Measurements from ENCODE around the gene SLC16A8. TPM values are rescaled to one million over a fixed set of nuclear protein-coding genes. Genes with fewer than 3 reads are reported as not detected.

Gene SLC16A8
- total RNA-seq, 1 donor from 2014 or later, result not detected

DNA sequence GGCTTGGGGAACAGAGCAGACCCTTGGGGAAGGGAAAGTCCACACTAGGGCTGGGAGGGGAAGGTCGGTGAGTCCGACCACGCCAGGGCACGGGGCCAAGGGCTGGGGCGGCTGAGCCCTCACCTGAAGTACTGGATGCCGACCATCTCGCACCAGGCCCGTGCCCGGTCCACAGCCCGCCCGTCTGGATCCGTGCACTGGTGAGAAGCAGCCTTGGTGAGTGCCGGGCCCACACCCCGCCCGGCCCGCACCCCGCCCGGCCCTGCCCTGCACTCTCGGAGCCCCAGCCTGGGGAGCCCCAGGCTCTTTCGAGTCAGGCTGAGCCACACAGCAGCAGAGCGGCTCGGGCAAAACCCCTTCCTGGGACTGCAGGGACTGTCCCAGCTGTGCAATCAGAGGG is 28.4 kb upstream of the SLC16A8 start:
- DNase-seq (ENCODE audit: low spot score), result no peak

DNA sequence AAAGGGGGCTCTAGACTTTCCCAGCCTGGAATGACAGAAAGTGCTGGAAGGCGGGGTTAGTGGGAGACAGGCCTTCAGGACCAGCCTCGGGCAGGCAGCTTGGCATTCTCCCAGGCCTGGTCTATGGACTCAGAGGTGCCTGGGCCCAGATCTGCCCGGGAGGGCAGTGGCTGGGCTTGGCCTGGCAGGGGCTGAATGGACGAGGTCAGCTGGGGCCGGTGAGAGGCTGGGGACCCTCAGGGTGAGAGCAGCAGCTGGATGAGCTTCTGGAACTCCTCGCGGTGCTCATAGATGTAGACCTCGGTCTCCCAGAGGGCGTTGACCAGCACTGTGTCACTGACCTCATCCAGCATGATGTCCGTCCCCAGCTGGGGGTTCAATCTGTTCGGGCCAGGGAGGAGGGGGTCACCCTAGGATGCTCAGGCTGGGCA is 28.0 kb upstream of the SLC16A8 start:
- no peak for DNase-seq (ENCODE audit: low spot score)

GRCh38 chr22:38110863-38111852 is 27.2 kb upstream of the SLC16A8 start:
- peak; percentile 90 for DNase-seq (ENCODE audit: low spot score)

- DNase-seq (ENCODE audit: low spot score), result no peak
Measured at GRCh38 chr22:38110008-38110862, 26.3 kb upstream of the SLC16A8 start, which contains the start of gene BAIAP2L2. BAIAP2L2 (minus strand) TSS chr22:38110684; CDS start chr22:38110525, 159 bp downstream.

- DNase-seq (ENCODE audit: low spot score), result no peak
Measured at GRCh38 chr22:38109371-38110001, 25.5 kb upstream of the SLC16A8 start.

GRCh38 chr22:38108561-38109319 is 24.8 kb upstream of the SLC16A8 start:
- no peak for DNase-seq (ENCODE audit: low spot score)

DNA sequence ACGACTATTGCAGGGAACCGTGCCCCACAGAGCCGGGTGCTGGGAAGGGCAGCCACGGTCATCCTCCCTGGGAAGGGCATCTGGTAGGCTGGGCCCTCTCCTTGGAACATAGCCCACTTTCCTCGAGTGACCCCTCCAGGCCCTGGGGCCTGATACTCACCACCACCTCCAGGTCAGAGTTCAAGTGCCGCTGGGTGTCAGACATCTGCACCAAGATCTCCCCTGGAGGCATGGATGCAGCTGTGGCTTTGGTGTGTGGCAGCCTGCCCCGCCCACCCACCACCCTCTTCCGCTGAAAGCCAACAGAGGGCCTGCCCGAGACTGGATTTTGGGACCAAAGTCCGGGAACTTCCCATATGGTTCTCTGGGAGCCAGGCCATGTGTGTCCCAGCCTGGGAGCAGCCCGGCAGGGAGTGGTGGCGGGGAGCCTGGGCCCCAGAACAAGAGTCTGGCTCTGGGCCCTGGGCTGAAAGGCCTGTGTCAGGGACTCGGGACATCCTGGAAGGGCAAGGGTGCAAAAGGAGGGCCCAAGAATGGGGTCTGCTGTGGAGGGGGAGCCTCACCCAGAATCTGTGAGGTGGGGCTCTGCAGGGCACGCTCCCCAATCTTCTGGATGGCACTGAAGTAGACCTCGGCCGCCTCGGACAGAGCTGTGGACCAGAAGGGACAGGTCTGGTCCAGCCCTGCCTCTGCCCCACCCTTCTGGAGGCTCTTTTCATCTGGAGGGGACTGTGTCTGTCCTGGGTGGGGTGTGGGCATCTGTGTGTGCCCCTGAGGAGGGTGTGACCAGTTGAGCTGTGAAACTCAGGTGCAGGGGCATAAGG is 23.9 kb upstream of the SLC16A8 start:
- DNase-seq (ENCODE audit: low spot score), result no peak

GRCh38 chr22:38106814-38107578 is 23.0 kb upstream of the SLC16A8 start:
- no peak for DNase-seq (ENCODE audit: low spot score)

DNA sequence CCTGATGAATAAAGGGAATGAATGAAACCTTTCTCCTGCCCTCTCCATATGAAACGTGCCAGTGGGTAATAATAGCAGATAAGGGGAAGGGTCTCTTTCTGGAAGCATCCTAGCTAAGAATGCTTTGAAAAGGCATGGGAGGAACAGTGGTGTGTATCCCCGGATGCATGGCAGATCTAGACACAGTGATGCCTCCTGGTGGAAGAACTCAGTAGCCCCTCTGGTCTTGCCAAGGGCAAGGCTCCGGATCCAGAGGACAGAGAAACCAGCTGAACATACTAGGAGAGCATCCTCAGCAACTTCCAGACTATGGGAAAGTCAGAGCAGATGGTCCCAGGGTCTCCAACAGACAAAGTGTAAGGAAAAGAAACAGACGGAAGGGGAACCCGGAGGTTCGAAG is 20.1 kb upstream of the SLC16A8 start:
- no peak for DNase-seq (ENCODE audit: low spot score)

GRCh38 chr22:38103641-38104040 is 19.7 kb upstream of the SLC16A8 start:
- no peak for DNase-seq (ENCODE audit: low spot score)

- no peak for DNase-seq (ENCODE audit: low spot score)
Measured at GRCh38 chr22:38098410-38099249, 14.6 kb upstream of the SLC16A8 start.

DNA sequence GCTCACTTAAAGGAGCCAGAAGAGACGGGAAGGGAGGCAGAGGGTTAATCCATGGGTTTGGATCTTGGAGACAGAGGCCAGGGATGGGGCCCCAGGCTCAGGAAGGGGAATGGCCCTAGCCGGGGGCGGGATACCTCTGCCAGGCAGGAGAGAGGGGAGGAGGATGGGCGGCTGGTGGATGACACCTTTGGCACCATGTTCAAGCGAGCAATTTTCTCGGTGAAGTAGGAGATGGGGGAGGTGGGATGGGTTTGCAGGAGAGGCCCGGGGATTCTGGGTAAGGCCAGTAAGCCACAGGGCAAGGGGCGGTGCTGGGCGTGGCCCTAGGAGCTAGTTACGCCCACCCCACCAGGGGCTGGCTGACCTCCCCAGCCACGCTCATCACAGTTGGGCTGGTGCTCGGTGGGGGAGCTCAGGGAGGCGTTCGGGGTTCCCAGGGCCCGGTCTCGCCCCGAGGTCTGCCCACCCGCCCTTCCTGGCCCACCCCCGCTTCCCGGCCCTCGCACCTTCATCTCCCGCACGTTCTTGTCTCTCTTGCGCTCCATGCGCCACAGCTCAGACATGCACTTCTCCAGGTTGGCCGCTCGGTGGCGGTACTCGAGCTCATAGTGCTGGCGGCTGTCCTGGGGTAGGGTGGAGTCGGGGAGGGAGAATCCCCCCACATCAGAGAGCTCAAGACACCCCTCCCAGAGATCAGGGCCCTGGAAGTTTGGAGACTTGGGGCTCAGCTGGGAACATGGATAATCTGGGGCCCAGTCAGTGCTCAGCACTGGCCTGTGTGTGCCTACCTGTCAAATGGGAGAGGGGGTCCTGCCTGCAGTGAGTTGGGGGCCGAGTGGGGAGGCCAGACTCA is 13.8 kb upstream of the SLC16A8 start:
- no peak for DNase-seq (ENCODE audit: low spot score)

DNA sequence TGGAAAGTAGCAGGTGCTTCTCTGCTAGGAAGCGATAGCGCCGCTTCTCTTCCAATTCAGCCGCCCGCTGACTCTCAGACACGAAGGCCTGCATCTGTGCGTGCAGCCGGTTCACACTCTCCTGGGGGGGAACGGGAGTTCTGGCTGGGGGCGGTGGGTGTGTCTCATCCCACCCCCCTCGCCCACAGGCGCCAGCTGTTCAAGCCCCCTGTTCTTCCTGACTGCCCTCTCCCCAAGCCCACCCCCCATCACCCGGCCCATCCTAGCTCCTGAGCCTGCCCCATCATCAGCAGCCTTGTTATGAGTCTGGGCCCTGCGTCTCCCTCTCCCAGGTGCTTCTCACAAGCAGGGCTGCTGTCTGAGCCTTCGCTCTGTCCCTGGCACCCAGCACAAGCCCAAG is 13.1 kb upstream of the SLC16A8 start:
- DNase-seq (ENCODE audit: low spot score), result no peak

GRCh38 chr22:38089474-38089851 is 5.5 kb upstream of the SLC16A8 start:
- no peak for DNase-seq (ENCODE audit: low spot score)

DNA sequence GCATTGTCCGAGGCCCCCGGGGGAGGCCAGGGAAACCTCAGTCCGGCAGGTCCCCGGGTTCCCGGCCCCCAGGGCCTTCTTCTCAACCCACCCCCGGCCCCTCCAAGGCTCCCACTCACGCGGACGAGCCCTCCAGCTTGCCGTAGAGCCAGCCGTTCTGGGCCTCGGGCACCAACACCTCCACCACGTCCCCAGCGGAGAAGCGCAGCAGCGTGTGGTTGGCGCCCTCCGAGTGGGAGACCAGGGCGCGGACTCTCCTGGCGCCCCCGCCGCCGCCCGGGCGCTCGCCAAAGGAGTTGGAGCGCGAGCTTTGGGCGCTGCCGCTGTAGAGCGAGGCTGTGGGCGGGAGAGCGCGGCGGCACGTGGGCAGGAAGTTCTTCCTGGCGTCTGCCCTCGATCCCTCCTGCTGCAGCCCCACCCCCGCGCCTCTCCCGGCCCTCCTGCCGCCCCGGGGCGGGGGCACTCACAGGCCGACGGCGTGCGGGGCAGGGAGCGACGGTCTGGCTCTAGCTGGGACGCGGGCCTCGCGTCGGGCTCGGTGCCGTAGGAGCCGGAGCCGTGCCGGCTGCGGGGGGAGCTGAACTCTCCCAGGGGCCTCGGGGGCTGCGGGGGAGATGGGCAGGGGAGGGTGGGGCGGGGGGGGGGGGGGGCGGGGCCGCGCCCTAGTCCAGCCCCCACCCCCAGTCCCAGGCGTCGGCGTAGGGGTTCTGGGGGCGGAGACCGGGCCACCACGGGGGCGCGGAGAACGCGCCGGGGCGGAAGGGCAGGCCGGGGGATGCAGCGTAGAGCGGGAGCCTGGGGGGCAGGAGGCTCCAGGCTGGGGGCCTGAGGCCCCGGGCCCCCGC is 4.9 kb upstream of the SLC16A8 start:
- DNase-seq (ENCODE audit: low spot score), result no peak

GRCh38 chr22:38087855-38088254 is 3.9 kb upstream of the SLC16A8 start:
- no peak for DNase-seq (ENCODE audit: low spot score)
